SH-SY5Y (cell line): ENCODE measurements around the gene CHAT.

Source experiments
- GATA2 ChIP-seq: IDR thresholded peaks from 2 replicates; pipeline ENCODE4 v1.6.1; 2011; ENCODE audit warnings: mild to moderate bottlenecking, low read depth, low read length
- GATA3 ChIP-seq: IDR thresholded peaks from 2 replicates; pipeline ENCODE4 v1.6.1; 2011; ENCODE audit warnings: low read depth, mild to moderate bottlenecking, low read length, moderate library complexity

CHAT gene

DNA sequence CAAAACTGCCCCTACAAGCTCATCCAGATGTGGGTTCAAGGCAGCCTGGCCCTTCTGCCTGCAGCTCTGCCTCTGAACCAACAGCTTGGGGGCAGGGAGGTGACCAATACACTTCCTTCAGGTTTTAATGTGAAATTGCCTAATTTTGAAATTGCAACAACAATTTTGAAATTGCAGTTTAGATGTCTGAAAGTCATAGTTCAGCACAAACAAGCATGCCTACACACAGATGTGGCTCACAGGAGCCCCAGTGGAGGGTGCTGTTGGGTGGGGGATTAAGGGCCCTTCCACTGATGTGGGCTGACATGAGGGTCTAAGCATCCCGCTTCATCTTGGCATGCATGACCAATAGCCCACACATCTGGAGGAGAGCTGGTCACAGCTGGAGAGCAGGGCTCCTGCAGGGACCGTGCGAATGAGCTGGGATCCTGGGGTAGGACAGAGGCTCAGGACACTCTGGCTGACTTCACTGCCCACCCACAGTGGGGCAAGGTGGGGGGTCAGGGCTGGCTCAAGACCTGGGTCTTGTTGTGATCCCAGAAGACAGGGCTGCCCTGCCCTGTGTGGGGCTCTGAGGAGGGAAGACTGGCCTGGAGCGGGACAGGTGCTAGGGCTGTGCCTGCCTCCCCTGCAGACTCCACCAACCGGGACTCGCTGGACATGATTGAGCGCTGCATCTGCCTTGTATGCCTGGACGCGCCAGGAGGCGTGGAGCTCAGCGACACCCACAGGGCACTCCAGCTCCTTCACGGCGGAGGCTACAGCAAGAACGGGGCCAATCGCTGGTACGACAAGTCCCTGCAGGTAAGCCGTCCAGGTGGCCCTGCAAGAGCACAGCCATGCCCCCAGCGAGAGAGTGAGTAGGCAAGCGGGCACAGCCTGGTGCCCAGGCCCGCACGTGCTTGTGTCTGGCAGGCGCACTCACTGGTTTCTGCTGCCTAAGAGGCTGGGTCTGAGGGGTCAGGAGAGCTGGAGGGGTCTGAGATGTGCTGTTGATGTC lies 32.3 kb downstream of the CHAT start:
- TF ChIP-seq GATA3 (no peak), GATA2 (no peak)

DNA sequence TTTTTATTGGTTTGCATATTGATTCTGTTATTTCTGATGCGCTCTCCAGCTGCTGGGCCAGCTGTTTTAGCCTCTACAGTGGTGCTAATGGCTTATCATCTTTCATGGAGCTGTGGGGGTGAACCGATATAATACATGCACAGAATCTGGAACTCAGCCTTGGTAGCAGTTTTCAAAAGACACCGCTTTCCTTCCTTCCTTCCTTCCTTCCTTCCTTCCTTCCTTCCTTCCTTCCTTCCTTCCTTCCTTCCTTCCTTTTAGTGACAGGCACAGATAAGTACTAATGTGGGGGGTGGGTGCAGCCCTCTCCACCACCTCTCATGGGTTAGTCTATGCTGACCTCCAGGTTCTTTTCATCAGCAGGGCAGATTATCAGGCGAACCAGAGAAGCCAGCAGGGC lies 33.7 kb downstream of the CHAT start:
- TF ChIP-seq GATA2, result no peak
- TF ChIP-seq GATA3, result no peak

DNA sequence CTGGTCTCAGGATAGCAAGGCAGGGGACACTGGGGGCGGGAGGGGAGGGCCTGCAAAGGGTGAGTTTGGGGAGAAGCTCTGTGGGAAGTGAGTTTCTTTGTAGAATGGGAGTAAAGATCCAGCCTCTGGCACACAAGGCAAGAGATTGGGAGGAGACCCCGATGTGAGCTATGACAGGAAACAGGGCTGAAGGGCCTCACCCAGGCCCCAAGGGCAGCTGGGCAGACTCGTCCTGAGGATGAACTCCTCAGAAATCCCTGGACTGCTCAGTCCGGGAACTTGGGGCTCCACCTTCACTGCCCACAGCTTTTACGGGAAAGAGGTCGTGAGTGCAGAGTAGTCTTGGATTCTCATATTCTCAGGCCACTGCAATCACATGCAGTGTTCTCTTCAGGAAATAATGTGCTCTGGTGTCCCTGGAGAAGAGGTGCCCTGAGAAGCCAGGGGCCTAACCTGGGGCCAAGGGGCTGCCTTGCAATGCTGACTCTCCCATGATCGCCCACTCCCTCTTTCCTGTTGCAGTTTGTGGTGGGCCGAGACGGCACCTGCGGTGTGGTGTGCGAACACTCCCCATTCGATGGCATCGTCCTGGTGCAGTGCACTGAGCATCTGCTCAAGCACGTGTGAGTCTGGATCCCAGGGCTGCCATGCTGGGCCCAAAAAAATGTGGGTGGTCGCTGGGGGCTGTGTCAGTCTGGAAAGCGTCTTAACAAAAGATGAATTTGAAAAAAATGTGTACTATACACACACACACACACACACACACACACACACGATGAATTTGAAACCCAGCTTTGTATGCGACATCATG lies 34.4 kb downstream of the CHAT start:
- TF ChIP-seq GATA3 (no peak), GATA2 (no peak)

DNA sequence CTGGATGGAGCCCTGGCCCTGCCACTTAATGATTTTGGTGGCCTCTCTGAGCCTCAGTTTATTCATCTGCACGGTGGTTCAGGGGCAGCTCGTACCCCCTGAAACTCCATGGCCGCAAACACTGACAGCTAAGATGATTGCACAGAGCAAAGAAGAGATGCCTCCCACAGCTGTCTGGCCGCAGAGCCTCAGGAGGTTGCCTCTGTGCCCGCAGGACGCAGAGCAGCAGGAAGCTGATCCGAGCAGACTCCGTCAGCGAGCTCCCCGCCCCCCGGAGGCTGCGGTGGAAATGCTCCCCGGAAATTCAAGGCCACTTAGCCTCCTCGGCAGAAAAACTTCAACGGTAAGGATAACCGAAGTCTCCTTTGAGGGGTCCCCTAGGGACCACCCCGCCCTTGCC lies 35.5 kb downstream of the CHAT start:
- TF ChIP-seq GATA2 (no peak), GATA3 (no peak)

DNA sequence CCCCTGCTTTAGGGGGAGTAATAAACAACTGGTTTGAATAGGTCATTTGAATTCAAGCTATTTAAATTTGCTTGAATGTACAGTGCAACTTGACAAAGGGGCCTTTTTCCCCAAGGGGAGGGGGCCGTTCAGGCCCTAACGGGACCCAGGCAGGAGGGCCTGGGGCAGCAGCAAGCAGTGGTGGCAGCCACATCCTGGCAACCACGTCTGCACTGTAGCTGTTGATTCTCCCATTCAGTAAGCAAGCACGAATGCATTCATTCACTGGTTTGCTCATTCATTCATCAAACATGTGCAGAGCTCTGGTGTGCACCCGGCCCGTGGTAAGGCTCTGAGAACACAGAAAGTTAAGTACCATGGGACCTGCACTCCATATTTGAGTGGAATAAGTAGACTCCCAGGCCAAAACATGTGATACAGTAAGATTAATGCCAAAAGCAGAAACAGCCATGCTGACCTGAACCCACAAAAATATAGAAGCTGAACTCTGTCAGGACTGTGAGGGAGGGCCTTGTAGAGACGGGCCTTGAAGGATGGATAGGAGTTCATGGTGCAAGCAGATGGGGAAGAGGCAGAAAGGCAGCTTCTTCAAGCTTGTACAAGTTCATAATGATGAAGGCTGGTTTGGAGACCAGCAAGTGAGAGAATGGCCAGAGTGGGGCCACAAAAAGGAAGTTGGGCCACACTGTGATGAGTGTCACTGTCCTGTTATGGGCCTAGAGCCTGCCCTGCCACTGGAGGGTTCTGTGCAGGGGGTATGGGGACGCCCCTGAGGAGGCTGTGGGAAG lies 36.3 kb downstream of the CHAT start:
- TF ChIP-seq GATA3 (no peak), GATA2 (no peak)

DNA sequence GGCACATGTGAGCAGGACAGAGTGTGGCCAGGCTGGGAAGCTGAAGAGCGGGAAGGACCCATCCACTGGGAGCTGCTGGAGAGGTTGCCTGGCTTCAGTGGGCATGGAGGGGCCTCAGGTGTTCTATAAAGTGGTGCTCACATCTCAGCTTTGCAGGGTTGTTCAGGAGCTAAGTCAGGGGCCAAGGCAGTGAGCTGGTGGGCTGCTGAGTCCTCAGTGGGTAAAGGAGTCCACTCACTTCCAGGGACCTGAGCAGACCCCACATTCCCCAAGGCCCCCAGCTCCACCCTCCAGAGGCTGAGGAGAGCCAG lies 36.8 kb downstream of the CHAT start:
- TF ChIP-seq GATA3 (no peak), GATA2 (no peak)

DNA sequence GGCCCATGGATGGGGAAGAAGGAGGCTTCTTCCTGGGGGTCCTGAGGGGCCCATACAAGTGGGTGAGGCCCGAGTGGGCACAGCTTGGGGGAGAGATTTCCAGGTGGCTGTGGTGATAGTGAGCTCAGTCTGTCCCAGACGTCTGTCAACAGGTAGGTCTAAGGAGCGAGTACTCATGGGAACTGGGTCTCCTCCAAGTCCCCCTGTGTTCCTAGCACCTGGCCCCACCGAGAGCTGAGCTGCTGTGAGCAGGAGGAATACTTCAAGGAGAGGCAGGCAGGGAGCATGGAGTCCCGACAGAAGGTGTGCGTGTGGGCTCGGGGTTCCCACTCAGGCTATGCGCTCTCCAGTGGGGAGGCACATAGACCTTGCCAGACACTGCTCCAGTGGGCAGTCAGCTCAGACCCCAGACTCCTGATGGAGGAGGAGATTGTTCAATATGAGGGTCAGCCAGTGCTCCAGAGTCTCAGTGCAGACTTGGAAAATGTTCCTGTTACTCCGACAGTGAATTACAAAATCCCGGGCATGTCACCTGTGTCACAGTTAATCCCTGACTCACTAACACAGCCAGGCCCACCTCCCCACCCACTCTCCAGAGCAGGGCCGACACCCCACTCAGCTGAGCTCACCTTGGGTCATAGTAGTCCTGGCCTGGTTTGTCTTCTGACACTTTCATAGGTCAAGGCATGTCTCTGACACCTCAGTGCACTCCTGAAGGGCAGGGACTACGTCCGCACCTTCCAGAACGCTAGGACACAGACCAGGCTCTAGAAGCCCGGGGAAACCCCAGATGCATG lies 37.4 kb downstream of the CHAT start:
- TF ChIP-seq GATA2, result no peak
- TF ChIP-seq GATA3, result no peak

DNA sequence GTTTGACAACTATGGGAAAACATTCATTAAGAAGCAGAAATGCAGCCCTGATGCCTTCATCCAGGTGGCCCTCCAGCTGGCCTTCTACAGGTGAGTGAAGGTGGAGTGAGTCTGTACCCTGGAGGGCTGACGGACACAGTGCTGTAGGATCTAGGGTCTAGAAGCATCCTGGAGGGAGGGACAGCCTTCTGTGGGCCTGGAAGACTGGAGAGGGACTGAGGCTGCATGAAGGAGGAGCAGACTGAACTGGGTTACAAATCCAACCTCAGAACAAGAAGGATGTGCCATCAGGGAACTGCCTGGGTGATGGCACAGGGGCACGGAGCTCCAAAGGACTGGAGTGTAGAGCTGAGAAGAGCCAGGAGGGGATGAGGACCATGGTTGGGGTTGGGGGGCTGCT lies 38.1 kb downstream of the CHAT start:
- TF ChIP-seq GATA3, result no peak
- TF ChIP-seq GATA2, result no peak

DNA sequence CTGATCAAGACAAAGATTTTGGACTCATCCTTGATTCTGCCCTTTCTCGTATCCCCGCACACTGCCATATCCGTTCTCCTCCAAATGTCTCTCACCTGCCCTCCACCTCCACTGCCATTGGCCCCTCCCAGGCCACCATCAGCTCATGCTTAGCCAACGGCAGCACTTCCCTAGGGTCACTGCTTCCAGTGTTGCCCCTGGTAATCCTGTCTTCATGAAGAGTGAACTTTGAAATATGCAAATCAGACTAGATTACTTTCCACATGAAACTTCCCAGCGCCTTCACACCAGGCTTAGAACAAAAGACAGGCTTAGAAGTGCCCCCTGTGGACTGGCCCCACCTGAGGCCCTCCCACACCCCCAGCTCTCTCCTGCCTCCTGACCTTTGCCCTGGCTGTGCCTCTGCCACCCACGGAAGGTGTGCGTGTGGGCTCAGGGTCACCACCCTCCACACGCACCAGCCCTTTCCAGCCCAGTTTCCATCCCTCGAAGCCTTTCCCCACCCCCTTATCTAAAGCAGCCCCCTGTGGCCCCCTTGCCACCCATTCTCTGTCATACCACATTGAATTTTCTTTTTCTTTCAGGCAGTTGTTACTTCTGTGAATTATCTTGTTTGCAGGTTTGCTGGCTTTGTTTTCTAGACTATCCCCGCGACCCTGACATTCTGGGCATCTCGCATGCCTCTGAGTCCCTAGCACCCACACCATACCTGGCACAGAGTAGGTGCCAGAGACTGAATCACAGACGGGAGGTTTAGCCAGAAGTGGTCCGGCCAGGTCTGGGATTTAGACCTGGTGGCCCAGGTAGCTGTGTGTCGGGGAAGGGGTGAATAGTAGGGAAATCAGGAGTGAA lies 38.8 kb downstream of the CHAT start:
- TF ChIP-seq GATA2 (no peak), GATA3 (no peak)

DNA sequence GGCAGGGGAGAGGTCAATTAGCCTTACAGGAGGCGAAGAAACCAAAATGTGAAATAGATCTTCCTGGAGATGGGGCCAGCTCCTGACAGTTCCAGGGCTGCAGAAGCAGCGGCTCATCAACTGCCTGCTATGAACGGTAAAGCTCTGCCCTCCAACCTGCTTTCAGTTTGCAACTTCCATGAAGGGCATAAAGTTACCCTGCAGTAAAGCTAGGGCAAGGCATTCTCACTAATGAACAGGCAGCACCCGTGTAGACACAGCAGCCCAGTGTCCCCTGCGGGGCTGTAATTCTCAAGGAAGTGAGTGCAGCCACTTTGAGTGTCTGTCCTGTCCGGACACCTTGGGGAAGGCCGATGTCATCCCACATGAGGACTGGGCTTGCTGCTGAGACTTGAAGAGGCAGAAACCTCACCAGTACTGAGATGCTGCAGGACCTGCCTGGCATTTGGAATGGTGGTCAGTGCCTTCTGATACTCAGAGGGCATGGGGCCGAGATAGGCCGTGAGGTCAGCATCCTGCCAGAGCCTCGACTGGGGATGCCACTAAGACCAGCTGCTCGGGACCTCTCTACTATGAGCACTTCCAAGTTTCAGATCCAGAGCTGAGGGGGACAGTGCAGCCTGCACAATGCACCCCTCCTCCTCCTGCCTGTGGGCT lies 39.6 kb downstream of the CHAT start:
- no peak for TF ChIP-seq GATA3
- TF ChIP-seq GATA2, result no peak

DNA sequence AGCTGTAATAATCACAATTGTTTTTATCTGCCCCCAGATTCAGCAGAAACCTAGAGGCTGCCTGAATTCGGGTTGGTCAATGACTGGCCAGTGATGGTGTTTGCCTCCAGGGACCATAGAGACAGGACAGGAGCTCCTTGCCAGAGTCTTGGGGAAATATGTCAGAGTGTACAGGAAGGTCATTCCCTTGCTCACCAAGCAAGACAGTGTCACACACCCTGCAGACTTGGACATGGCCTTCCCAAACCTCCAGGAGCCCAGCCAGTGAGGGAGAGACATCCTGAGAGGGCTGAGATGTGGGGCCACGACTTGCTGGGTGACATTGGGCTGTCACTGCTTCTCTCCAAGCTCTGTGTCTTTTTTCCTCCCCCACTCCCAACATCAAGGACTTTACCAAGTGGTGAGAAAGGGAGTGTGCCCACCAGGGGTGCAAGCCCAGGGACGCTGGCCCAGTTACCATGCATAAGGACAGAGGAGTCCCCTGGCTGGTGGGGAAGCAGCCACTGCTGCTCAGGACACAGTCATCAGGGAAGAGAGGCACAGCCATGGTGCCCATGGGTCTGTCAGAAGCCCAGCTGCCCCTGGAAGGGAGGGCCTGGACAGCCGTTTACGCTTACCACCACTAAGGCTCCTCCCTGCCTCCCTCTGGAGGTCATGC lies 40.3 kb downstream of the CHAT start:
- TF ChIP-seq GATA3, result no peak
- TF ChIP-seq GATA2, result no peak

DNA sequence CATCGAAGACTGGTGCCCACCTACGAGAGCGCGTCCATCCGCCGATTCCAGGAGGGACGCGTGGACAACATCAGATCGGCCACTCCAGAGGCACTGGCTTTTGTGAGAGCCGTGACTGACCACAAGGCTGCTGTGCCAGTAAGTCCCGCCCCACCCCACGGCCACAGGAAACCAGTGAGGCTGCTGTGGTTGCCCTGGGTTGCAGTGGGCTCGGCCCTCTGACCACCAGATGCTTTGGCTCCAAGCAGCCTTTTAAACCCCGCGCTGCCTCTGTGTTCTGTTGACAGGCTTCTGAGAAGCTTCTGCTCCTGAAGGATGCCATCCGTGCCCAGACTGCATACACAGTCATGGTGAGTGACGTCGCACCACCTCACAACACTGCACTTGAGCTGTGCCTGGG lies 41.3 kb downstream of the CHAT start:
- TF ChIP-seq GATA2 (no peak), GATA3 (no peak)
